Measurements from ENCODE around the gene RNF150.
"Not testable (repeated sequence)": the region's sequence is repeated elsewhere in the genome, so short reads cannot be mapped to it uniquely, and the experiment has no call there.

The RNF150 gene

GRCh38 chr4:140816806-140817510, 316.3 kb downstream of the RNF150 start:
- Histone ChIP-seq H3K4me1 (ENCODE audit: low read length) (peaks cover 5% of the 10 kb centered on the region; the same call in 1 of the 2 replicates), H3K27ac (ENCODE audit: low read length) (no peak overlapping the region), H3K4me3 (ENCODE audit: low read length) (no peak overlapping the region)

DNA sequence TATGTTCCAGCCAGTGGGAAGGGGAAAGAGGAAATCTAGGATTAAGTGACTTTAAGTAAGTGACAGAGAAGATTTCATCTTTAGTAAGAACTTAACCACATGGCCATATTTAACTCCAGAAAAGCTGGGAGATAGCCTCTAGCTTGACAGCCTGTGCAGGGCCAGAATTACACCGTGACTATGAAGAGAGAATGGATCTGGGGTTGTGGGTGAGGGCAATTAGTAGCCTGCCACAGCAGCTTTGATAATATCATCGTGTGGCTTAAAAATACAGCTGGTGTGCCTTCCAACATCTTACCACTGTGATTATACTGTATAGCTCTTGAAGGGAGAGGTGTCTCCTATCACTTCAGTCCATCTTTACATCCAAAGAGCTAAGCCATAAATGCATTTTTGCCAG, 319.5 kb downstream of the RNF150 start:
- Histone ChIP-seq H3K4me2 (ENCODE audit: low read length) (no peak overlapping the region), H2AFZ (ENCODE audit: low read depth, low read length) (no peak overlapping the region), H3K27ac (ENCODE audit: low read length) (no peak overlapping the region), H4K20me1 (ENCODE audit: insufficient read depth, low read length) (no peaks in the 10 kb centered on the region), H3K9ac (ENCODE audit: low read length) (no peak overlapping the region), H3K4me1 (ENCODE audit: low read length) (peaks cover 13% of the 10 kb centered on the region; the same call in 1 of the 2 replicates), H3K27me3 (ENCODE audit: low read depth, low read length) (peaks cover 41% of the 10 kb centered on the region), H3K36me3 (replicated peaks; ENCODE audit: low read depth, low read length) (no peaks in the 10 kb centered on the region), H3K9me3 (ENCODE audit: insufficient read depth, low read length) (no peaks in the 10 kb centered on the region), H3K4me3 (ENCODE audit: low read length) (no peak overlapping the region), H3K79me2 (ENCODE audit: low read length) (no peaks in the 10 kb centered on the region)
- TF ChIP-seq, protein P1, sequence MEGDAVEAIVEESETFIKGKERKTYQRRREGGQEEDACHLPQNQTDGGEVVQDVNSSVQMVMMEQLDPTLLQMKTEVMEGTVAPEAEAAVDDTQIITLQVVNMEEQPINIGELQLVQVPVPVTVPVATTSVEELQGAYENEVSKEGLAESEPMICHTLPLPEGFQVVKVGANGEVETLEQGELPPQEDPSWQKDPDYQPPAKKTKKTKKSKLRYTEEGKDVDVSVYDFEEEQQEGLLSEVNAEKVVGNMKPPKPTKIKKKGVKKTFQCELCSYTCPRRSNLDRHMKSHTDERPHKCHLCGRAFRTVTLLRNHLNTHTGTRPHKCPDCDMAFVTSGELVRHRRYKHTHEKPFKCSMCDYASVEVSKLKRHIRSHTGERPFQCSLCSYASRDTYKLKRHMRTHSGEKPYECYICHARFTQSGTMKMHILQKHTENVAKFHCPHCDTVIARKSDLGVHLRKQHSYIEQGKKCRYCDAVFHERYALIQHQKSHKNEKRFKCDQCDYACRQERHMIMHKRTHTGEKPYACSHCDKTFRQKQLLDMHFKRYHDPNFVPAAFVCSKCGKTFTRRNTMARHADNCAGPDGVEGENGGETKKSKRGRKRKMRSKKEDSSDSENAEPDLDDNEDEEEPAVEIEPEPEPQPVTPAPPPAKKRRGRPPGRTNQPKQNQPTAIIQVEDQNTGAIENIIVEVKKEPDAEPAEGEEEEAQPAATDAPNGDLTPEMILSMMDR (IDR thresholded peaks at IDR 0.05; ENCODE audit: low read depth, low read length), result no peak
- no peak for TF ChIP-seq EZH2phosphoT487 (IDR thresholded peaks at IDR 0.05; ENCODE audit: low read depth)

More at GRCh38 chr4:140816806-140817510, 316.3 kb downstream of the RNF150 start:
- Histone ChIP-seq H3K9me3 (ENCODE audit: insufficient read depth, low read length) (no peaks in the 10 kb centered on the region), H3K27me3 (ENCODE audit: low read depth, low read length) (peaks cover 21% of the 10 kb centered on the region), H4K20me1 (ENCODE audit: insufficient read depth, low read length) (no peaks in the 10 kb centered on the region), H3K9ac (ENCODE audit: low read length) (no peak overlapping the region), H3K79me2 (ENCODE audit: low read length) (no peaks in the 10 kb centered on the region), H3K36me3 (replicated peaks; ENCODE audit: low read depth, low read length) (no peaks in the 10 kb centered on the region), H3K4me2 (ENCODE audit: low read length) (no peak overlapping the region), H2AFZ (ENCODE audit: low read depth, low read length) (no peak overlapping the region)
- TF ChIP-seq, protein P1 (IDR thresholded peaks at IDR 0.05; ENCODE audit: low read depth, low read length), result no peak
- no peak for TF ChIP-seq EZH2phosphoT487 (IDR thresholded peaks at IDR 0.05; ENCODE audit: low read depth)

- Histone ChIP-seq H4K20me1 (ENCODE audit: insufficient read depth, low read length) (no peaks in the 10 kb centered on the region), H3K9me3 (ENCODE audit: insufficient read depth, low read length) (no peaks in the 10 kb centered on the region), H3K27me3 (ENCODE audit: low read depth, low read length) (peaks cover 41% of the 10 kb centered on the region), H3K4me3 (ENCODE audit: low read length) (no peak overlapping the region), H2AFZ (ENCODE audit: low read depth, low read length) (no peak overlapping the region), H3K4me1 (ENCODE audit: low read length) (peaks cover 22% of the 10 kb centered on the region), H3K36me3 (replicated peaks; ENCODE audit: low read depth, low read length) (no peaks in the 10 kb centered on the region), H3K9ac (ENCODE audit: low read length) (no peak overlapping the region), H3K27ac (ENCODE audit: low read length) (no peak overlapping the region), H3K4me2 (ENCODE audit: low read length) (no peak overlapping the region), H3K79me2 (ENCODE audit: low read length) (no peaks in the 10 kb centered on the region)
- no peak for TF ChIP-seq EZH2phosphoT487 (IDR thresholded peaks at IDR 0.05; ENCODE audit: low read depth)
- TF ChIP-seq, protein P1 (IDR thresholded peaks at IDR 0.05; ENCODE audit: low read depth, low read length), result no peak
These were observed 320.4 kb downstream of the RNF150 start for GRCh38 chr4:140812916-140813315.

DNA sequence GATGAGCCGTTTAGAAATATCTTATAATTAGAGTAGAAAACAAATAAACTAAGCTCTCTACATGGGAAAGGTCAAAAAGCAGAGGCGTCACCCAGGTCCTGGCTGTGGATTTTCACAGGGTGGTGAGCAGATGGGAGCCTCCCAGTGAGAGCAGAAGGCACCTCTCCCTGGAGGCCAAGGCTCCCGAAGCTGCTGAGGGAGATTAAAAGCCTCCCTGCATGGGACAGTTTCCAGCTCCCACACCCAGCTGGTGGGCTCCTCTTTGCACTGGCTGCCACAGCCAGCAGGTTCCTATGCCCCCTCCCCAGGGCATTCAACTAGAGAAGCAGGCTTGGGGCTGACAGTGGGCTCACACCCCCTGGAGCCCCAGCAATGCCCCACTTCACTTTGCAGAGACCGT, 321.8 kb downstream of the RNF150 start:
- TF ChIP-seq, protein P1 (IDR thresholded peaks at IDR 0.05; ENCODE audit: low read depth, low read length), result no peak
- no peak for TF ChIP-seq EZH2phosphoT487 (IDR thresholded peaks at IDR 0.05; ENCODE audit: low read depth)
- Histone ChIP-seq H3K4me1 (ENCODE audit: low read length) (peaks cover 37% of the 10 kb centered on the region), H3K4me2 (ENCODE audit: low read length) (no peak overlapping the region)

DNA sequence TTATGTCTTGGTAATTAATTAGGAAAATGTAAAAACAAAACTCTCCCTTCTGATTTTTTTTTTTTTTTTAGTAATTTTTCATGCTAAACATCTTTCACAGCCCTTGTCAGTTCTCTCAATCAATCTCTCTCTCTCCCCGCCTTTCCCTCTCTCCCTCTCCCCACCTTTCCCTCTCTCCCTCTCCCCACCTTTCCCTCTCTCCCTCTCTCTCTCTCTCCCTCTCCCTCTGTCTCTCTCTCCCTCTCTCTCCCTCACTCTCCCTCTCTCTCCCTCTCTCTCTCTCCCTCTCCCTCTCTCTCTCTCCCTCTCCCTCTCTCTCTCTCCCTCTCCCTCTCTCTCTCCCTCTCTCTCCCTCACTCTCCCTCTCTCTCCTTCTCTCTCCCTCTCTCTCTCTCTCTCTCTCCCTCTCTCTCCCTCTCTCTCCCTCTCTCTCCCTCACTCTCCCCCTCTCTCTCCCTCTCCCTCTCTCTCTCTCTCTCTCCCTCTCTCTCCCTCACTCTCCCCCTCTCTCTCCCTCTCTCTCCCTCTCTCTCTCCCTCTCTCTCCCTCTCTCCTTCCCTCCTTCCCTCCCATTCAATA, 322.6 kb downstream of the RNF150 start:
- H3K4me3 ChIP-seq (ENCODE audit: low read length); H3K4me2 ChIP-seq (ENCODE audit: low read length); H3K9me3 ChIP-seq (ENCODE audit: insufficient read depth, low read length); H3K36me3 ChIP-seq (replicated peaks; ENCODE audit: low read depth, low read length); H4K20me1 ChIP-seq (ENCODE audit: insufficient read depth, low read length); H3K9ac ChIP-seq (ENCODE audit: low read length); H3K27ac ChIP-seq (ENCODE audit: low read length); H3K79me2 ChIP-seq (ENCODE audit: low read length); H2AFZ ChIP-seq (ENCODE audit: low read depth, low read length): not testable (repeated sequence)
- Histone ChIP-seq H3K27me3 (ENCODE audit: low read depth, low read length) (peaks cover 24% of the 10 kb centered on the region), H3K4me1 (ENCODE audit: low read length) (peaks cover 44% of the 10 kb centered on the region)

More for the DNA sequence above, 321.8 kb downstream of the RNF150 start:
- no peak overlapping the region for H3K27ac ChIP-seq (ENCODE audit: low read length)
- H3K4me3 ChIP-seq (ENCODE audit: low read length), result no peak overlapping the region
- H3K9me3 ChIP-seq (ENCODE audit: insufficient read depth, low read length), result no peaks in the 10 kb centered on the region
- H3K27me3 ChIP-seq (ENCODE audit: low read depth, low read length), result peaks cover 29% of the 10 kb centered on the region
- no peaks in the 10 kb centered on the region for H3K36me3 ChIP-seq (replicated peaks; ENCODE audit: low read depth, low read length)
- no peak overlapping the region for H3K9ac ChIP-seq (ENCODE audit: low read length)
- H4K20me1 ChIP-seq (ENCODE audit: insufficient read depth, low read length), result no peaks in the 10 kb centered on the region
- H3K79me2 ChIP-seq (ENCODE audit: low read length), result no peaks in the 10 kb centered on the region
- no peak overlapping the region for H2AFZ ChIP-seq (ENCODE audit: low read depth, low read length)

All from OCI-LY3 (cell line).